AG04450 (cell line): ENCODE data around the gene THADA. TPM values are rescaled to one million over a fixed set of nuclear protein-coding genes. Genes with fewer than 3 reads are reported as not detected.

Experiments
- CTCF ChIA-PET: fragments of 300-600, 350-600 bp; formaldehyde crosslinking; extraction: SDS; loops from one replicate; lab custom pipeline; 2022; ENCODE audit warnings: antibody characterized with exemption, inconsistent platforms; lab: Charles Lee
- POLR2A ChIA-PET: fragments of 350-600 bp; formaldehyde crosslinking; extraction: SDS; loops from one replicate; lab custom pipeline; 2021; ENCODE audit warnings: antibody characterized with exemption, inconsistent platforms; lab: Yijun Ruan, JAX
- DNase-seq: peaks from one replicate; pipeline ENCODE4 v3.0.0-alpha.2; 2011; ENCODE audit warnings: low read depth, low spot score
- H3K27ac ChIP-seq: one replicate; pipeline ENCODE4 v1.5.1; 2012; ENCODE audit warnings: low read depth, low read length, control low read depth
- H3K27me3 ChIP-seq: one replicate; pipeline ENCODE4 v1.6.0; 2012; ENCODE audit warnings: low read length; ENCODE audit not compliant: control insufficient read depth, insufficient read depth
- H3K4me3 ChIP-seq: 2 replicates; pipeline ENCODE4 v1.5.1; 2011; ENCODE audit warnings: mild to moderate bottlenecking, low read depth, low read length, control low read depth
- H3K9me3 ChIP-seq: 2 replicates; pipeline ENCODE4 v1.5.1; 2012; ENCODE audit warnings: low read length; ENCODE audit not compliant: control insufficient read depth, insufficient read depth
- polyA plus RNA-seq: library from polyadenylated mRNA; depleted of rRNA; stranded (reverse); fragments of >200 nt; gene quantifications from 2 replicates; pipeline ENCODE4 v1.2.3, GENCODE V29; 2011
- TF ChIP-seq, protein P1 (sequence below): IDR thresholded peaks from 2 replicates; pipeline ENCODE4 v1.5.1; 2011; ENCODE audit warnings: low read depth, low read length, control low read depth, inconsistent platforms

The THADA gene
- polyA plus RNA-seq, 1 experiment: 15.0 TPM

DNA sequence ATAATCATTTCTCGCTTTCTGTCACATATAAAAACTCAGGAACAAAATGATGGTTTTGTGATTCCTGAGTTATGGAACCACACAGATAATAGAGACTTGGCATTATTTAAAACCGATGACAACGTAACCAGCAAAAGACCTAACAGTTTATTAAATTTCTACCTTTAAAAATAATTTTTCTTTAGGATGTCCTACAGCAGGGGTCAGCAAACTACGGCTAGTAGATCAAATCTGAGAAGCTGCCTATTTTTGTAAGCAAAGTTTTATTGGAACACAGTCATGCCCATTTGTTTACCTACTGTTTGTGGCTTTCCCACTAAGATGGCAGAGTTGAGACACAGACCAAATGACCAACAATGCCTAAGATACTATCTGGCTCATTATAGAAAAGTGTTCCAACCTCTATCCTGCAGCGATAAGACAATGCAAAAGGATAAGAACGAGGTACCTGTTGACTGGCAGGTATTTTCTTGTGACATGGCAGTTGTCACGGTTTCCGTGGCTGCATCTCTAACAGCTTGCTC is 316.5 kb downstream of the THADA start:
- H3K27ac ChIP-seq: no peak overlapping the region
- peaks cover 7% of the 10 kb centered on the region for H3K9me3 ChIP-seq
- H3K4me3 ChIP-seq: no peak overlapping the region
- CTCF ChIA-PET: interaction anchor here (0.5 kb wide), 1 partner anchor 42 kb away, joined by 5 read pairs; no protein-coding TSS in a partner anchor
- TF ChIP-seq, protein P1, sequence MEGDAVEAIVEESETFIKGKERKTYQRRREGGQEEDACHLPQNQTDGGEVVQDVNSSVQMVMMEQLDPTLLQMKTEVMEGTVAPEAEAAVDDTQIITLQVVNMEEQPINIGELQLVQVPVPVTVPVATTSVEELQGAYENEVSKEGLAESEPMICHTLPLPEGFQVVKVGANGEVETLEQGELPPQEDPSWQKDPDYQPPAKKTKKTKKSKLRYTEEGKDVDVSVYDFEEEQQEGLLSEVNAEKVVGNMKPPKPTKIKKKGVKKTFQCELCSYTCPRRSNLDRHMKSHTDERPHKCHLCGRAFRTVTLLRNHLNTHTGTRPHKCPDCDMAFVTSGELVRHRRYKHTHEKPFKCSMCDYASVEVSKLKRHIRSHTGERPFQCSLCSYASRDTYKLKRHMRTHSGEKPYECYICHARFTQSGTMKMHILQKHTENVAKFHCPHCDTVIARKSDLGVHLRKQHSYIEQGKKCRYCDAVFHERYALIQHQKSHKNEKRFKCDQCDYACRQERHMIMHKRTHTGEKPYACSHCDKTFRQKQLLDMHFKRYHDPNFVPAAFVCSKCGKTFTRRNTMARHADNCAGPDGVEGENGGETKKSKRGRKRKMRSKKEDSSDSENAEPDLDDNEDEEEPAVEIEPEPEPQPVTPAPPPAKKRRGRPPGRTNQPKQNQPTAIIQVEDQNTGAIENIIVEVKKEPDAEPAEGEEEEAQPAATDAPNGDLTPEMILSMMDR: no peak
- no peak for DNase-seq
- POLR2A ChIA-PET: no interaction called here
- no peaks in the 10 kb centered on the region for H3K27me3 ChIP-seq

DNA sequence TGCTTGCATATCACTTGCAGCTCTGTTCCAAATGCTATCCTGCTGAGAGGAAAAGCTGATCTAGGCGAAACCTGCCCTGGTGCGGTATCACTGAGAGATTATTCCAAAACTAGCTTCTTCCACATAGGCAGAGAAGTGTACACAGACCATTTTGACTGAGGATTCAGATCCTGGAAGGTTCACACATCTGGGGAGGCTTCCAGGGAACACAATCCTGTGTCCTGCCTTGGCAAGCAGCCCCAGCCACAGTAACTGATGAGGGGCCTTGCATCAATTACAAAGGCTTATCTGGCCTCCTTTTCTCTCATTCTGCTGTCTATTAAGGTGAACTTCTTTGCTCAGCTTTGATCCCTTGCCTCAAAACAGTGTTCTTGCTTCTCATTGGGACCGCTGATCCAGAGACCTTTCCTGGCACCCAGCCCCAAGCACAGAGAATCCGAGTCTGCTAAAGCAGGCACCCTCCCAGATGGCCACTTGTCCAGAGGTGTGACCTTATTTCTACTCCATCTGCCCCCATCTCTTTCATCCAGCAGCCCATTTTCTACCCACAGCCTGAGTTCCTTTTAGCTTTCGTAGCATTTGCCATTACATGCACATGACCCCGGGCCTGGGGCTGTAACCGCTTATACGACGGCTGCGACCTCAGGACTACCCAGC is 317.1 kb downstream of the THADA start:
- DNase-seq: no peak
- CTCF ChIA-PET: interaction anchor here (0.5 to 1.5 kb wide), 3 partner anchors 15 to 206 kb away, joined by 4 to 5 read pairs (median 4); no protein-coding TSS in a partner anchor
- TF ChIP-seq, protein P1: no peak

DNA sequence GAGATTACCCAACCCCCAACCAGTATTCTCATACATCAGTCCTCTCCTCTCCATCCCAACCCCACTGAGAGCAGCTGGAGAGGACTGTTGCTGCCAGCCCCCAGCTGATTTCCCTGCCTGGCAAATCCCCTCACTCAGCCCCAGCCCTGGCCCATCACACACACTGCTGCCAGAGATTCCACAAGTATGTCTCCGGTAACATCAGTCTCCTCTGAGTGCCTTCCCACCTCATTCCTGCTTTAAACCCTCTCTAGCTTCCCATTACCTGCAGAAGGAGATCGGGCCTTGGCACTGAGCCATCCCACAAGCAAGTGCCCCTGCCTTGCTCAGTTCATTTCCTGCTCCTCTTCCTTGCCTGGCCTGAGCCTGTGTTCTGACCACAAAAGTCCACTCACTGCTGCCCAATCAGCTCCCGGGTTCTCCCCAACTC is 318.9 kb downstream of the THADA start:
- Histone ChIP-seq H3K27me3 (no peaks in the 10 kb centered on the region), H3K4me3 (no peak overlapping the region), H3K9me3 (no peaks in the 10 kb centered on the region), H3K27ac (no peak overlapping the region)
- DNase-seq: no peak
- TF ChIP-seq, protein P1: no peak
- ChIA-PET POLR2A (interaction anchor here (0.5 kb wide), 1 partner anchor 401 kb away, joined by 3 read pairs; no protein-coding TSS in a partner anchor), CTCF (no interaction called here)

More for the DNA sequence above, 317.1 kb downstream of the THADA start:
- H3K4me3 ChIP-seq: no peak overlapping the region
- H3K9me3 ChIP-seq: peaks cover under 1% of the 10 kb centered on the region
- no peaks in the 10 kb centered on the region for H3K27me3 ChIP-seq
- POLR2A ChIA-PET: no interaction called here
- no peak overlapping the region for H3K27ac ChIP-seq

DNA sequence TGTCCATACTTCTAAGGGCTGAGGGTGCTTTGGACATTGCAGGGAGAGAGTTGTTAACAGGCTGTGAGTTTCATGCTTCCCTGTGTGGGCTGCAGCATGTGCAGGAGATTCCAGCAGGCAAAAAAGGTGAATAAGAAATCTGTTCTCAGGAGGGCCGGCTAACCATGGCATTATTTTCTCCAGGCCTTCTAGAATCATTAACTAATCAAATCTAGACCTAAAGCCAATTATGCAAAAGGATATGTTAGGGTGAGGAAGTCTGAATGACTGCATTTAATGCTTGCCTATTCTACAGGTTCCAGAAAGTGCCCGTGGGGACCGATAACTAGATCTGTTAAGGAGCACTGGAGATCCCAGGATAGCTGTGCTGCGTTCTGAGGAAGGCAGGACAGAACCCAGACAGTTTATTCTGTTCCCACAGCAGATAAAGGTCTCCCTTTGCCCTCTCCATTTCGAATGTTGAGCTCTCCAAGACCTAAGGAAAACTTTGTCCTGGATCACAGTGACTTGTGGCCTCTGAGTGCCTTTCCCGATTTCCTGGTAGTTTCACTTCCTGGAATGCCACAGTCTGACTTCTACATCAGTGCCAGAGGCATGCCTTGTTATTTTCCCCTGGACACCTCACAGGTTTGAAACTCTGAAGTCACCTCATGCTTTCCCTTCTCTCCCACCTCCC is 319.4 kb downstream of the THADA start:
- DNase-seq: no peak
- TF ChIP-seq, protein P1: no peak
- Histone ChIP-seq H3K9me3 (no peaks in the 10 kb centered on the region), H3K4me3 (no peak overlapping the region), H3K27ac (no peak overlapping the region), H3K27me3 (no peaks in the 10 kb centered on the region)
- ChIA-PET POLR2A (interaction anchor here (0.5 kb wide), 1 partner anchor 401 kb away, joined by 3 read pairs; no protein-coding TSS in a partner anchor), CTCF (interaction anchor here (1.4 kb wide), 1 partner anchor 47 kb away, joined by 7 read pairs; no protein-coding TSS in a partner anchor)

DNA sequence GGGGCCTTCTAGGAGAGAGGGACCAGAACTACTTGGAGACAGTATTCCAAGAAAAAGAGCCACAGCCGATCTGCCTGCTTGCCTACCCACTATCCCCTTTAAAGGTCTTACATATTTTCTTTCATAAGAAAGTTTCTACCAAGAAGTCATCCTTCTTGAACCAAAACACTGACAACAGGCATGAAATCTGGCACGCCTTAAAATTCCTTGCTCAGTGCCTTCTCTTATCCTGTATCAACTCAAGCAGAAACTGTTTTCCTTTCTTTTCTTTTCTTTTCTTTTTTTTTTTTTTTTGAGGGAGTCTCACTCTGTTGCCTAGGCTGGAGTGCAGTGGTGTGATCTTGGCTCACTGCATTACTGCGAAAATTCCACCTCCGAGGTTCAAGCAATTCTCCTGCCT is 321.1 kb downstream of the THADA start:
- DNase-seq: no peak
- TF ChIP-seq, protein P1: no peak
- Histone ChIP-seq H3K4me3 (no peak overlapping the region), H3K9me3 (no peaks in the 10 kb centered on the region), H3K27me3 (no peaks in the 10 kb centered on the region), H3K27ac (no peak overlapping the region)
- ChIA-PET POLR2A (interaction anchor here (0.6 kb wide), 1 partner anchor 43 kb away, joined by 3 read pairs; no protein-coding TSS in a partner anchor), CTCF (no interaction called here)
